HepG2 (cell line): ENCODE data around the gene PRKN. TPM values are rescaled to one million over a fixed set of nuclear protein-coding genes. Genes with fewer than 3 reads are reported as not detected.

Experiments used
- CBX1 ChIP-seq: IDR thresholded peaks from one replicate; pipeline ENCODE4 v1.6.1; 2016; ENCODE audit warnings: antibody characterized with exemption, low read depth
- E2F1 ChIP-seq: sonication (generic); formaldehyde crosslinking; IDR thresholded peaks from 2 replicates; pipeline ENCODE4 v1.5.0; 2020; ENCODE audit warnings: missing genetic modification reagents
- GATAD2A ChIP-seq: IDR thresholded peaks from 2 replicates; pipeline ENCODE4 v1.6.1; 2016
- HDAC1 ChIP-seq: sonication (generic); formaldehyde crosslinking; IDR thresholded peaks from 2 replicates; pipeline ENCODE4 v1.5.1; 2020; ENCODE audit warnings: mild to moderate bottlenecking, missing genetic modification reagents
- NBN ChIP-seq: fragments of 450-650 bp; conservative IDR thresholded peaks from 2 replicates; pipeline ENCODE4 v1.6.1; 2017
- RARA ChIP-seq: IDR thresholded peaks from 2 replicates; pipeline ENCODE4 v1.6.1; 2016; ENCODE audit warnings: missing genetic modification reagents, missing compliant biosample characterization
- SOX6 ChIP-seq, 2 experiments: fragments of 450-650 bp in 1 of 2; sonication (generic) in 1 of 2; formaldehyde crosslinking in 1 of 2; IDR thresholded peaks; 2 replicates each; pipeline versions ENCODE4 v1.4.0 to v1.6.1; 2017 to 2020; ENCODE audit warnings: antibody characterized with exemption in 1 of 2, mild to moderate bottlenecking in 1 of 2, missing genetic modification reagents in 1 of 2
- ZBTB7B ChIP-seq: sonication (generic); formaldehyde crosslinking; IDR thresholded peaks from 2 replicates; pipeline ENCODE4 v1.4.0; 2020; ENCODE audit warnings: missing genetic modification reagents
- ZFY ChIP-seq: sonication (generic); formaldehyde crosslinking; IDR thresholded peaks from 2 replicates; pipeline ENCODE4 v1.4.0; 2020; ENCODE audit warnings: missing genetic modification reagents
- ZNF501 ChIP-seq: sonication (generic); formaldehyde crosslinking; IDR thresholded peaks from 2 replicates; pipeline ENCODE4 v1.5.1; 2020; ENCODE audit warnings: mild to moderate bottlenecking, moderate library complexity, missing genetic modification reagents
- ZNF556 ChIP-seq: sonication (generic); formaldehyde crosslinking; IDR thresholded peaks from 2 replicates; pipeline ENCODE4 v1.4.0; 2020; ENCODE audit warnings: mild to moderate bottlenecking, missing genetic modification reagents, borderline replicate concordance
- ZNF670 ChIP-seq: sonication (generic); formaldehyde crosslinking; IDR thresholded peaks from 2 replicates; pipeline ENCODE4 v1.8.0; 2022; ENCODE audit warnings: mild to moderate bottlenecking, missing genetic modification reagents, borderline replicate concordance
- ZNF878 ChIP-seq: sonication (generic); formaldehyde crosslinking; IDR thresholded peaks from 2 replicates; pipeline ENCODE4 v1.8.1; 2023; ENCODE audit warnings: mild to moderate bottlenecking, missing genetic modification reagents, moderate library complexity
- ZNF883 ChIP-seq: sonication (generic); formaldehyde crosslinking; IDR thresholded peaks from 2 replicates; pipeline ENCODE4 v1.5.1; 2020; ENCODE audit warnings: mild to moderate bottlenecking, missing genetic modification reagents; ENCODE audit errors: not compliant biosample characterization
- polyA plus RNA-seq, 8 experiments: library from polyadenylated mRNA; depleted of rRNA in 3 of 8; stranded (reverse) in 7 of 8; unstranded in 1 of 8; fragments of >200 nt; fragmentation: Illumina TruSeq in 4 of 8; extraction: Trizol in 4 of 8; gene quantifications; 2 replicates each; pipeline versions ENCODE4 v1.2.1 to v1.2.3, GENCODE V29; 2011 to 2016; ENCODE audit warnings: low read depth in 4 of 8, missing spikeins in 1 of 8, mixed read lengths in 1 of 8; ENCODE audit not compliant: insufficient read depth in 1 of 8
- total RNA-seq, 5 experiments: library from RNA; depleted of rRNA; stranded (reverse); fragments of >200 nt; fragmentation: Illumina TruSeq; extraction: Trizol; gene quantifications; 2 replicates each; pipeline ENCODE4 v1.2.3, GENCODE V29; 2016; ENCODE audit warnings: low read depth in 1 of 5
- TF ChIP-seq, protein P1 (sequence below): sonication (generic); formaldehyde crosslinking; IDR thresholded peaks from 2 replicates; pipeline ENCODE4 v1.4.0; 2020; ENCODE audit warnings: mild to moderate bottlenecking, missing genetic modification reagents
- TF ChIP-seq, protein P2 (sequence below): sonication (generic); formaldehyde crosslinking; IDR thresholded peaks from 2 replicates; pipeline ENCODE4 v1.4.0; 2020; ENCODE audit warnings: missing genetic modification reagents, borderline replicate concordance

The PRKN gene
- total and polyA plus RNA-seq, 2 of the 13 experiments (the other 11 are each of a cell fraction or from before 2014, with no cell fraction given) = 0.31 to 0.44 TPM

DNA sequence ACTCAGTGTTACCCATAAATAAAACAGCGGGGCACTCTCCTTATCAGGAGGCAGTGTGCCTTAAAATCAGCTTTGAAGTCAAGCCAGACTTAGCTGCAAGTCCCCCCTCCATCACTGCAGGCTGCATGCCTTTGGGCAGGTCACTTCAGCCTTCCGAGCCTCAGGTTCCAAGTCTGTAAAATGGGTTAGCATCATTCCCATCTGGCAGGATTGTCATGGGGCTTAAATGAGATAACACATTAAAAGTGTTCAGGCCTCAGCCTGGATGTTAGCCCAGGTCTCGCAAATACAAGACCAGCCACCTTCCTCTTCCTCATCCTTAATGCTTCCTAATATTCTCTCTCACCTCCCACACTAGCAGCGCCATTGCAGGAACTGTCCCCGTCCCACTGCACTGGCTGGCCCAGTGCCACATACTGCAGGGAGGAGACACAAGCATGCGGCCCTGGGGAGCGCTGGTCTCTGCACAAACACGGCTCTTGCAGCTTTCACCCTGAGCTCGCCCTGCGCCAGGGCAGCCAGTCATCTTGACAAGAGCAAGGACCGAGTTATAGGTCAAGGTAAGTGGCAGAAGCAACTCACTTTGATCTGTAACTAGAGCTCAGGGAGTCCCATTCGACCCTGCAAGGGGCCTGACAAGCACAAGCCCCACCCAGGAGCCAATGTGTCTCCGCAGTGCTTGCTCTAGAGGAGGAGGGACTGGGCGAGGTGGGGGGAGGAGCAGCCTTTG, 889.1 kb downstream of the PRKN start (continued):
- TF ChIP-seq, protein P1, sequence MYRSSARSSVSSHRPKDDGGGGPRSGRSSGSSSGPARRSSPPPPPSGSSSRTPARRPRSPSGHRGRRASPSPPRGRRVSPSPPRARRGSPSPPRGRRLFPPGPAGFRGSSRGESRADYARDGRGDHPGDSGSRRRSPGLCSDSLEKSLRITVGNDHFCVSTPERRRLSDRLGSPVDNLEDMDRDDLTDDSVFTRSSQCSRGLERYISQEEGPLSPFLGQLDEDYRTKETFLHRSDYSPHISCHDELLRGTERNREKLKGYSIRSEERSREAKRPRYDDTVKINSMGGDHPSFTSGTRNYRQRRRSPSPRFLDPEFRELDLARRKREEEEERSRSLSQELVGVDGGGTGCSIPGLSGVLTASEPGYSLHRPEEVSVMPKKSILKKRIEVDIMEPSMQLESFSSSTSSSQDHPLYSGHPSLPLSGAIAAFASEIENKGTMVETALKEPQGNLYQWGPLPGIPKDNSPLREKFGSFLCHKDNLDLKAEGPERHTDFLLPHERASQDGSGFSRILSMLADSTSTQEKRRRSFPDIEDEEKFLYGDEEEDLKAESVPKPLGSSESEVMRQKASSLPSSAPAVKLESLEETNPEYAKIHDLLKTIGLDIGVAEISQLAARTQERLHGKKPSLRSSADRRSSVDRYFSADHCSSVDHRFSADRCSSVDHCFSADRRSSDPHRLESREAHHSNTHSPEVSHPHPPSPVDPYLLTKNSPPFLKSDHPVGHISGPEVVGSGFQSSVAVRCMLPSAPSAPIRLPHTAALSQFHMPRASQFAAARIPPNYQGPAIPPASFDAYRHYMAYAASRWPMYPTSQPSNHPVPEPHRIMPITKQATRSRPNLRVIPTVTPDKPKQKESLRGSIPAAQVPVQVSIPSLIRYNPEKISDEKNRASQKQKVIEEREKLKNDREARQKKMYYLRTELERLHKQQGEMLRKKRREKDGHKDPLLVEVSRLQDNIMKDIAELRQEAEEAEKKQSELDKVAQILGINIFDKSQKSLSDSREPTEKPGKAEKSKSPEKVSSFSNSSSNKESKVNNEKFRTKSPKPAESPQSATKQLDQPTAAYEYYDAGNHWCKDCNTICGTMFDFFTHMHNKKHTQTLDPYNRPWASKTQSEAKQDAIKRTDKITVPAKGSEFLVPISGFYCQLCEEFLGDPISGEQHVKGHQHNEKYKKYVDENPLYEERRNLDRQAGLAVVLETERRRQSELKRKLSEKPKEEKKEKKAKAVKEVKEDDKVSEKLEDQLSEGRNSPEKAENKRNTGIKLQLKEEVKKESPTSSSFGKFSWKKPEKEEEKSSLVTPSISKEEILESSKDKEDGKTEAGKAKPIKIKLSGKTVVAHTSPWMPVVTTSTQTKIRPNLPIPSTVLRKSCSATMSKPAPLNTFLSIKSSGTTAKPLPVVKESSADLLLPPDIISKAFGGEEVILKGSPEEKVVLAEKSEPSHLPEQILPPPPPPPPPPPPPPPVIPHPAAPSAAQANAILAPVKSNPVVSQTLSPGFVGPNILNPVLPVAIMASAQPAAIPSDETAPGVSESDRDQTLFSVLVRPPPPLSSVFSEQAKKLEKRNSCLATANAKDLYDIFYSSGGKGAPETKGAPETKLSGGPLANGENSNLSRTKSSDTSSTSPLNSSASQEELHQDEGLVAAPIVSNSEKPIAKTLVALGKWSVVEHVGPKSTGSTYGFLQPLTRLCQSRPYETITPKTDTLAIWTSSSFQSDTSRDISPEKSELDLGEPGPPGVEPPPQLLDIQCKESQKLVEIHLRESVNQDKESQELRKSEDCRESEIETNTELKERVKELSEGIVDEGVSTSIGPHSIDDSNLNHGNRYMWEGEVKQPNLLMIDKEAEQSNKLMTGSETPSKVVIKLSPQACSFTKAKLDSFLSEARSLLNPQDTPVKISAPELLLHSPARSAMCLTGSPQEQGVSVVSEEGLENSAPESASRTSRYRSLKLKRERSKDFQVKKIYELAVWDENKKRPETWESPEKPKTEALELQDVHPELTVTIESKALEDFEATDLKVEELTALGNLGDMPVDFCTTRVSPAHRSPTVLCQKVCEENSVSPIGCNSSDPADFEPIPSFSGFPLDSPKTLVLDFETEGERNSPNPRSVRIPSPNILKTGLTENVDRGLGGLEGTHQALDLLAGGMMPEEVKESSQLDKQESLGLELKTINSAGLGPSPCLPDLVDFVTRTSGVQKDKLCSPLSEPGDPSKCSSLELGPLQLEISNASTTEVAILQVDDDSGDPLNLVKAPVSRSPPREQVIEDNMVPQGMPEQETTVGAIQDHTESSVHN (CRISPR knock-in tag) = 0 out of 2 replicates have a peak, but pooled peaks have one; percentile 51
- TF ChIP-seq CBX1 (peak; percentile 45), SOX6 (IDR thresholded peaks at IDR 0.05) (no peak), SOX6 (CRISPR knock-in tag; IDR thresholded peaks at IDR 0.05) (0 out of 2 replicates have a peak, but pooled peaks have one; percentile 53), NBN (no peak), GATAD2A (CRISPR knock-in tag) (0 out of 2 replicates have a peak, but pooled peaks have one; percentile 20), ZNF670 (CRISPR knock-in tag) (0 out of 2 replicates have a peak, but pooled peaks have one; percentile 36), HDAC1 (CRISPR knock-in tag) (peak; percentile 55), E2F1 (CRISPR knock-in tag) (no peak), ZFY (0 out of 2 replicates have a peak, but pooled peaks have one; percentile 29), ZNF556 (CRISPR knock-in tag) (0 out of 2 replicates have a peak, but pooled peaks have one; percentile 43), ZBTB7B (CRISPR knock-in tag) (no peak), ZNF883 (CRISPR knock-in tag) (no peak), RARA (CRISPR knock-in tag) (peak; percentile 69), ZNF501 (peak; percentile 26; the same call in 1 of the 2 replicates), ZNF878 (CRISPR knock-in tag) (peak; percentile 61; the same call in 1 of the 2 replicates)
- TF ChIP-seq, protein P2, sequence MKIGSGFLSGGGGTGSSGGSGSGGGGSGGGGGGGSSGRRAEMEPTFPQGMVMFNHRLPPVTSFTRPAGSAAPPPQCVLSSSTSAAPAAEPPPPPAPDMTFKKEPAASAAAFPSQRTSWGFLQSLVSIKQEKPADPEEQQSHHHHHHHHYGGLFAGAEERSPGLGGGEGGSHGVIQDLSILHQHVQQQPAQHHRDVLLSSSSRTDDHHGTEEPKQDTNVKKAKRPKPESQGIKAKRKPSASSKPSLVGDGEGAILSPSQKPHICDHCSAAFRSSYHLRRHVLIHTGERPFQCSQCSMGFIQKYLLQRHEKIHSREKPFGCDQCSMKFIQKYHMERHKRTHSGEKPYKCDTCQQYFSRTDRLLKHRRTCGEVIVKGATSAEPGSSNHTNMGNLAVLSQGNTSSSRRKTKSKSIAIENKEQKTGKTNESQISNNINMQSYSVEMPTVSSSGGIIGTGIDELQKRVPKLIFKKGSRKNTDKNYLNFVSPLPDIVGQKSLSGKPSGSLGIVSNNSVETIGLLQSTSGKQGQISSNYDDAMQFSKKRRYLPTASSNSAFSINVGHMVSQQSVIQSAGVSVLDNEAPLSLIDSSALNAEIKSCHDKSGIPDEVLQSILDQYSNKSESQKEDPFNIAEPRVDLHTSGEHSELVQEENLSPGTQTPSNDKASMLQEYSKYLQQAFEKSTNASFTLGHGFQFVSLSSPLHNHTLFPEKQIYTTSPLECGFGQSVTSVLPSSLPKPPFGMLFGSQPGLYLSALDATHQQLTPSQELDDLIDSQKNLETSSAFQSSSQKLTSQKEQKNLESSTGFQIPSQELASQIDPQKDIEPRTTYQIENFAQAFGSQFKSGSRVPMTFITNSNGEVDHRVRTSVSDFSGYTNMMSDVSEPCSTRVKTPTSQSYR (CRISPR knock-in tag) = peak; percentile 65; the same call in 1 of the 2 replicates
